Caco-2 (cell line): ENCODE measurements around the gene ZMYM3. TPM values are rescaled to one million over a fixed set of nuclear protein-coding genes. Genes with fewer than 3 reads are reported as not detected.

Experiments used
- BruUV-seq: library from RNA; stranded (reverse); fragments of 400-500 nt; replicated peaks from 2 replicates; lab custom pipeline; 2021; lab: Mats Ljungman, UMichigan
- CTCF ChIA-PET: fragments of 300-600 bp; sonication (Branson Sonifier 250); formaldehyde crosslinking; loops from one replicate; lab custom pipeline; 2022; ENCODE audit warnings: antibody characterized with exemption; lab: Charles Lee
- POLR2A ChIA-PET: fragments of 300-600 bp; sonication (Branson Sonifier 250); formaldehyde crosslinking; loops from one replicate; lab custom pipeline; 2022; ENCODE audit warnings: antibody characterized with exemption; lab: Charles Lee
- DNase-seq, 2 experiments: peaks; one replicate each; pipeline versions ENCODE4 v3.0.0 to v3.0.0-alpha.2; 2020 to 2022
- H3K27me3 ChIP-seq: replicated peaks from 2 replicates; pipeline ENCODE4 v1.6.0; 2011; ENCODE audit warnings: low read length; ENCODE audit not compliant: control insufficient read depth, insufficient read depth
- H3K36me3 ChIP-seq: 2 replicates; pipeline ENCODE4 v1.5.1; 2011; ENCODE audit warnings: low read length; ENCODE audit not compliant: control insufficient read depth, insufficient read depth
- H3K4me1 ChIP-seq: fragments of 250-450 bp; sonication (Bioruptor Pico); 2 replicates; pipeline ENCODE4 v1.5.1; 2020; ENCODE audit warnings: mild to moderate bottlenecking
- H3K4me3 ChIP-seq: 2 replicates; pipeline ENCODE4 v1.5.1; 2011; ENCODE audit warnings: low read depth, mild to moderate bottlenecking, control low read depth, low read length
- H3K9me3 ChIP-seq: fragments of 250-450 bp; sonication (Bioruptor Pico); 2 replicates; pipeline ENCODE4 v1.5.1; 2020; ENCODE audit warnings: mild to moderate bottlenecking, moderate library complexity
- H3K27ac Mint-ChIP-seq: one replicate; pipeline ENCODE4 v1.8.0; 2022; ENCODE audit warnings: mixed read lengths; ENCODE audit not compliant: unreplicated experiment
- H3K27me3 Mint-ChIP-seq: one replicate; pipeline ENCODE4 v1.8.0; 2022; ENCODE audit warnings: mixed read lengths; ENCODE audit not compliant: insufficient read depth, unreplicated experiment
- H3K36me3 Mint-ChIP-seq: one replicate; pipeline ENCODE4 v1.8.0; 2022; ENCODE audit warnings: mild to moderate bottlenecking, mixed read lengths; ENCODE audit not compliant: insufficient read depth, unreplicated experiment
- H3K4me1 Mint-ChIP-seq: one replicate; pipeline ENCODE4 v1.8.0; 2022; ENCODE audit warnings: low read depth, mixed read lengths; ENCODE audit not compliant: unreplicated experiment
- H3K4me3 Mint-ChIP-seq: one replicate; pipeline ENCODE4 v1.8.0; 2022; ENCODE audit warnings: mild to moderate bottlenecking, moderate library complexity, mixed read lengths; ENCODE audit not compliant: unreplicated experiment
- H3K9me3 Mint-ChIP-seq: one replicate; pipeline ENCODE4 v1.8.0; 2022; ENCODE audit warnings: mixed read lengths; ENCODE audit not compliant: unreplicated experiment
- intact Hi-C: fragments of 100-400 bp; cut with micrococcal nuclease; formaldehyde crosslinking; loops from one replicate; pipeline ENCODE4 v1.10.0; 2022; ENCODE audit not compliant: unreplicated experiment
- total RNA-seq: library from RNA; stranded (reverse); gene quantifications from 2 replicates; pipeline ENCODE4 v1.2.3, GENCODE V29; 2022
- TF ChIP-seq, protein P1 (sequence below), 2 experiments: fragments of 200-600 bp in 1 of 2; IDR thresholded peaks; 1 replicate in 1 of 2; 2 replicates in 1 of 2; pipeline versions ENCODE4 v1.5.1 to v1.8.0; 2011 to 2022; ENCODE audit warnings: antibody characterized with exemption in 1 of 2, control low read depth in 1 of 2, inconsistent platforms in 1 of 2, low read depth in 1 of 2, low read length in 1 of 2, mild to moderate bottlenecking in 1 of 2, moderate library complexity in 1 of 2; ENCODE audit not compliant: insufficient read depth in 1 of 2, severe bottlenecking in 1 of 2, unreplicated experiment in 1 of 2

ZMYM3 gene
- total RNA-seq, 1 experiment from 2014 or later = 55.1 TPM

DNA sequence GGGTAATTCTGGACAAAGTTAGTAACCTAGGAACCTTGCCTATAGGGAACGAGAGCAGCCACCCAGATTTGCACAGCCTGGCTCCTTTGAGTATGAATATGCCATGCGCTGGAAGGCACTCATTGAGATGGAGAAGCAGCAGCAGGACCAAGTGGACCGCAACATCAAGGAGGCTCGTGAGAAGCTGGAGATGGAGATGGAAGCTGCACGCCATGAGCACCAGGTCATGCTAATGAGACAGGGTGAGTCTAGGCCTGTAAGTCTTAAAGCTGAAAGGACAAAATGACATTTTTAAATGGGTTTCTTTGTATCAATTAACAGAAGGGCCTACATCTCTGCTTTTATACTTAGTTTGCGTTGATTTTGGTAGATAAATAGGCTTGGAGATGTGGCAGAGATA, 42.9 kb upstream of the ZMYM3 start:
- intact Hi-C loops = no loop called here
- no peaks in the 10 kb centered on the region for H3K9me3 Mint-ChIP-seq
- Histone ChIP-seq H3K4me3 (no peak overlapping the region), H3K4me1 (no peaks in the 10 kb centered on the region), H3K36me3 (no peaks in the 10 kb centered on the region; the same call in 1 of the 2 replicates), H3K27me3 (no peaks in the 10 kb centered on the region), H3K9me3 (no peaks in the 10 kb centered on the region)
- CTCF ChIA-PET = no interaction called here
- peaks cover 98% of the 10 kb centered on the region for H3K36me3 Mint-ChIP-seq
- H3K4me3 Mint-ChIP-seq = no peak overlapping the region
- H3K4me1 Mint-ChIP-seq = peaks cover 13% of the 10 kb centered on the region
- no peak for DNase-seq
- TF ChIP-seq, protein P1, sequence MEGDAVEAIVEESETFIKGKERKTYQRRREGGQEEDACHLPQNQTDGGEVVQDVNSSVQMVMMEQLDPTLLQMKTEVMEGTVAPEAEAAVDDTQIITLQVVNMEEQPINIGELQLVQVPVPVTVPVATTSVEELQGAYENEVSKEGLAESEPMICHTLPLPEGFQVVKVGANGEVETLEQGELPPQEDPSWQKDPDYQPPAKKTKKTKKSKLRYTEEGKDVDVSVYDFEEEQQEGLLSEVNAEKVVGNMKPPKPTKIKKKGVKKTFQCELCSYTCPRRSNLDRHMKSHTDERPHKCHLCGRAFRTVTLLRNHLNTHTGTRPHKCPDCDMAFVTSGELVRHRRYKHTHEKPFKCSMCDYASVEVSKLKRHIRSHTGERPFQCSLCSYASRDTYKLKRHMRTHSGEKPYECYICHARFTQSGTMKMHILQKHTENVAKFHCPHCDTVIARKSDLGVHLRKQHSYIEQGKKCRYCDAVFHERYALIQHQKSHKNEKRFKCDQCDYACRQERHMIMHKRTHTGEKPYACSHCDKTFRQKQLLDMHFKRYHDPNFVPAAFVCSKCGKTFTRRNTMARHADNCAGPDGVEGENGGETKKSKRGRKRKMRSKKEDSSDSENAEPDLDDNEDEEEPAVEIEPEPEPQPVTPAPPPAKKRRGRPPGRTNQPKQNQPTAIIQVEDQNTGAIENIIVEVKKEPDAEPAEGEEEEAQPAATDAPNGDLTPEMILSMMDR (IDR thresholded peaks at IDR 0.05; ENCODE audit: insufficient read depth in 1 of 2, low read depth in 1 of 2, low read length in 1 of 2, severe bottlenecking in 1 of 2, unreplicated experiment in 1 of 2) = no peak
- no peaks in the 10 kb centered on the region for H3K27me3 Mint-ChIP-seq
- POLR2A ChIA-PET = no interaction called here
- BruUV-seq = no TSS peak
- H3K27ac Mint-ChIP-seq = no peak overlapping the region

DNA sequence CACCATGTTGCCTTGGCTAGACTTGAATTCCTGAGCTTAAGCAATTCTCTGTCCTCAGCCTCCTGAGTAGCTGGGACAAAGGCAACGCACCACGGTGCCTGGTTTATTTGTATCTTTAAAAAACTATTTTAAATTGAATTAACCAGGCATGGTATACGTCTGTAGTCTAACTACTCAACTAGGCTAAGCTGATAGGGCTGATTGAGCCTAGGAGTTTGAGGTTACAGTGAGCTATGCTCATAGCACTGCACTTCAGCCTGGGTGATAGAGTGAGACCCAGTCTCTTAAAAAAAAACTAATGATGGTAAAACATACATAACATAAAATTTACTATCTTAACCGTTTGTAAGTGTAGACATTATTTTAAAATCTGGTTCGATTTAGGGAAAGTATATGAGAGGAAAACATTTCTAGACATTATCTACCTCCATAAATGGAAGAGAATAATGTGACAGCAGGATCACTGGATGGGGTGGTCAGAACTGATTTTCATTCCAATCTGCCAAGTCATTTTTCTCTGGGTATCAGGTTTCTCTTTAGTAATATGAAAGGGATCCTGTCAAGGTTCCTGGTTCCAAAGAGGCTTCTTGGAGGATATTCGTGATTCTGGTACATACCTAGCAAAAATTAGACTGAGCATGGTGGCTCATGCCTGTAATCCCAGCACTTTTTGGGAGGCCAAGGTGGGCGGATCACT, 38.9 kb upstream of the ZMYM3 start:
- Histone ChIP-seq H3K4me3 (no peak overlapping the region), H3K36me3 (no peaks in the 10 kb centered on the region; the same call in 1 of the 2 replicates), H3K4me1 (no peaks in the 10 kb centered on the region), H3K9me3 (no peaks in the 10 kb centered on the region), H3K27me3 (no peaks in the 10 kb centered on the region)
- Mint-ChIP-seq H3K9me3 (no peaks in the 10 kb centered on the region), H3K4me3 (no peak overlapping the region), H3K27me3 (no peaks in the 10 kb centered on the region), H3K36me3 (peaks cover 92% of the 10 kb centered on the region), H3K27ac (no peak overlapping the region), H3K4me1 (no peaks in the 10 kb centered on the region)
- POLR2A ChIA-PET = no interaction called here
- BruUV-seq = no TSS peak
- no peak for DNase-seq
- CTCF ChIA-PET = no interaction called here
- intact Hi-C loops = no loop called here
- TF ChIP-seq, protein P1 (IDR thresholded peaks at IDR 0.05; ENCODE audit: insufficient read depth in 1 of 2, low read depth in 1 of 2, low read length in 1 of 2, severe bottlenecking in 1 of 2, unreplicated experiment in 1 of 2) = no peak

DNA sequence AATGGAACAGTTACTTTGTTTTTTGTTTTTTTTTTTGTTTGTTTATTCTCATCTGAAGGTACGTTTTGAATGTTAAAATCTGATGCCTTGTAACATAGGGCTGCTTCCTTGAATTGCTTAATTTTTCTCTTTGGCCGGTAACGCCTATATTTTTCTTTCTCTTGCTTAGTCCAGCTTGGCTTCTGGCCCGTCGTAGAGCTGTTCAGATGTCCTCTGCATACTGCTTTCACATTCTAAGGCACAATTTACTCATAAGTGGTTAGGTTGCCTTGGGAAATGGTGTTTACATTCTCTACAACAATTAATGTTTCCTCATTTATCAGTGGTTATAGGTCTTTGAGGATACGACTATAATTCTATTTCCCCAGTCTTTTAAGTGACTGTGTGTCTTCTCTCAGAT, 37.4 kb upstream of the ZMYM3 start:
- CTCF ChIA-PET = no interaction called here
- H3K36me3 Mint-ChIP-seq = peaks cover 87% of the 10 kb centered on the region

More for the DNA sequence above, 37.4 kb upstream of the ZMYM3 start:
- Histone ChIP-seq H3K4me3 (no peak overlapping the region), H3K36me3 (no peaks in the 10 kb centered on the region), H3K9me3 (no peaks in the 10 kb centered on the region), H3K27me3 (no peaks in the 10 kb centered on the region), H3K4me1 (0 out of 2 replicates have a peak, but pooled peaks cover under 1% of the 10 kb centered on the region)
- Mint-ChIP-seq H3K4me1 (no peaks in the 10 kb centered on the region), H3K27me3 (no peaks in the 10 kb centered on the region), H3K9me3 (no peaks in the 10 kb centered on the region), H3K27ac (no peak overlapping the region), H3K4me3 (no peak overlapping the region)
- POLR2A ChIA-PET = interaction anchor here (0.6 kb wide), 1 partner anchor 61 kb away, joined by 3 read pairs; no protein-coding TSS in a partner anchor
- intact Hi-C loops = no loop called here
- DNase-seq = no peak
- TF ChIP-seq, protein P1 (IDR thresholded peaks at IDR 0.05; ENCODE audit: insufficient read depth in 1 of 2, low read depth in 1 of 2, low read length in 1 of 2, severe bottlenecking in 1 of 2, unreplicated experiment in 1 of 2) = no peak
- BruUV-seq = no TSS peak
